Astrocyte (in vitro differentiated cells and primary cell): ENCODE data around the gene PAK4.

Experiments used
- CTCF ChIP-seq: IDR thresholded peaks from 2 replicates; pipeline ENCODE4 v1.5.1; 2011; ENCODE audit warnings: low read depth, mild to moderate bottlenecking, inconsistent platforms, low read length, moderate library complexity; ENCODE audit not compliant: insufficient read depth
- EZH2 ChIP-seq: IDR thresholded peaks from 2 replicates; pipeline ENCODE4 v1.6.1; 2012; ENCODE audit warnings: mild to moderate bottlenecking, low read length, inconsistent platforms; ENCODE audit not compliant: insufficient read depth

GRCh38 chr19:39206122-39206521 is 80.5 kb downstream of the PAK4 start:
- TF ChIP-seq CTCF = no peak
- TF ChIP-seq EZH2 = no peak
